BLaER1 treated with 17β-estradiol and CSF1 and Interleukin-3, amounts not matched to agents 10 nM and 100 nM (cell line): ENCODE measurements around the gene TLN1.

ENCODE experiments used
- H3K27ac ChIP-seq, 11 experiments: shearing (Covaris generic); formaldehyde crosslinking; 2 replicates each; pipeline ENCODE4 v1.8.1; 2022
- H3K27me3 ChIP-seq, 11 experiments: shearing (Covaris generic); formaldehyde crosslinking; 2 replicates each; pipeline ENCODE4 v1.8.1; 2022
- H3K36me3 ChIP-seq, 11 experiments: shearing (Covaris generic); formaldehyde crosslinking; 2 replicates each; pipeline ENCODE4 v1.8.1; 2022
- H3K4me1 ChIP-seq, 10 experiments: shearing (Covaris generic); formaldehyde crosslinking; 2 replicates each; pipeline ENCODE4 v1.8.1; 2022
- H3K4me2 ChIP-seq, 11 experiments: shearing (Covaris generic); formaldehyde crosslinking; 2 replicates each; pipeline ENCODE4 v1.8.1; 2022
- H3K4me3 ChIP-seq, 10 experiments: shearing (Covaris generic); formaldehyde crosslinking; 2 replicates each; pipeline ENCODE4 v1.8.1; 2022
- H3K9ac ChIP-seq, 11 experiments: shearing (Covaris generic); formaldehyde crosslinking; 2 replicates each; pipeline ENCODE4 v1.8.1; 2022
- H3K9me3 ChIP-seq, 11 experiments: shearing (Covaris generic); formaldehyde crosslinking; replicated peaks in 1 of 11; 2 replicates each; pipeline ENCODE4 v1.8.1; 2022
- H4K20me1 ChIP-seq, 11 experiments: shearing (Covaris generic); formaldehyde crosslinking; 2 replicates each; pipeline ENCODE4 v1.8.1; 2022
- Cebpa-rat ChIP-seq, 11 experiments: shearing (Covaris generic); IDR thresholded peaks; 2 replicates each; pipeline ENCODE4 v1.8.1; 2022

The TLN1 gene

GRCh38 chr9:35651956-35652828 is 79.8 kb downstream of the TLN1 start:
- H3K36me3 ChIP-seq: no peaks in the 10 kb centered on the region
- H3K4me1 ChIP-seq: peaks cover 65 to 83% (median 74%) of the 10 kb centered on the region in 10 experiments
- H3K4me2 ChIP-seq: peak overlapping the region; percentile 91 to 99 (median 97); a peak in 21 of 22 replicates
- no peaks in the 10 kb centered on the region for H3K9me3 ChIP-seq
- no peaks in the 10 kb centered on the region for H4K20me1 ChIP-seq
- H3K4me3 ChIP-seq: no peak overlapping the region
- TF ChIP-seq Cebpa-rat (IDR thresholded peaks at IDR 0.05): peak in 1 of 11 experiments; percentile 42; a peak in 1 of 22 replicates
- no peaks in the 10 kb centered on the region for H3K27me3 ChIP-seq
- peak overlapping the region in 6 of 11 experiments; percentile 11 to 86 (median 32); a peak in 9 of 22 replicates for H3K27ac ChIP-seq
- peak overlapping the region in 2 of 11 experiments; percentile 6 to 44; a peak in 2 of 22 replicates for H3K9ac ChIP-seq

- Histone ChIP-seq H3K9me3 (no peaks in the 10 kb centered on the region), H4K20me1 (no peaks in the 10 kb centered on the region), H3K27me3 (no peaks in the 10 kb centered on the region), H3K4me3 (peak within 1 kb of the TSS; percentile 13 to 63 (median 50); a peak in 19 of 20 replicates), H3K9ac (peak within 1 kb of the TSS; percentile 53 to 77 (median 71); a peak in 21 of 22 replicates), H3K36me3 (no peaks in the 10 kb centered on the region), H3K4me1 (peaks cover 67 to 81% (median 73%) of the 10 kb centered on the region in 10 experiments), H3K27ac (peak within 1 kb of the TSS; percentile 47 to 92 (median 86)), H3K4me2 (peak within 1 kb of the TSS; percentile 91 to 99 (median 97))
- TF ChIP-seq Cebpa-rat (IDR thresholded peaks at IDR 0.05): no peak
Measured at GRCh38 chr9:35650341-35651158, 81.4 kb downstream of the TLN1 start, which contains the start of gene SIT1. SIT1 (minus strand) TSS chr9:35650931; CDS start chr9:35650853, 78 bp downstream.

DNA sequence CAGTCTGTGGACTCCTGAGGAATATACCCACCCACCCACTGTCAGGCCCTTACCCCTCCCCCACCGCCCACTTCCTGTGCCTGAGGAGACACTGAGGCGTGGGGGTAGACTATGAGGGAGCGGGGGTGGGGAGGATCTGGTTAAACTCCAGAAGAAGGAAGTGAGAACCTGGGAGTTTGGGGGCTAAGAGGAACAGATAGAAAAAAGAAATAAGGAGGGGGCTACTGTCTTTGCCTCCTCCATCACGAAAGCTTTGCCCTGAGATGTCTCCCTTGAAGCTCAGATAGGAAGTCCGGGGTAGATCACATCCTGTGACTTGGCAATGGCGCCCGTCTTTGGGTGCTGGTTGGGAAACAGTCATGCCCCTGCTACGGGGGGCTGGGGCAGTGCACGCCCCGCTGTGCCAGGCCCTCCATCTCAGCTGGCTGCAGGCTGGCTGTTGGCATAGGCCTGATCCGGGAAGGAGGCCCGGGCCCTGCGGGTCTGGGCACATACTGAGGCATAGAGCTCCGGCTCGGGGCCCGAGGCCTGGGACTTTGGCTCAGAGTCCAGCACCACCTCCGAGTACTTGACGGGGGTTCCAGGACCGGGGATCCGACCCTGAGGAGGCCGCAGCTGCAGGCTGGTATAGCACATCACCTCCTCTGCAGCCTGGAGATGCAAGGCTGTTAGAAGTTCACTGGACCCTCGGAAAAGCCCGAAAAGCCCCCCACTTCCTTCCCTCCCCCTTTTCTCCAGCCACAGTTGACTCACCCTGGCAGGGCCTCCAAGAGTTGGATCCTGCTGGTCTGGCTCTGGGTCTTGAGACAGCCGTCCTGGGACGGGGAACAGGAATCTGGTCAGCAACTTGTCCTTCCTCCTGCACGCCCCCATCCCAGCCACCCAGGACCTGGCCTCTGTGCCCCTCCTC is 82.3 kb downstream of the TLN1 start:
- Histone ChIP-seq H3K4me1 (peaks cover 75 to 87% (median 81%) of the 10 kb centered on the region in 10 experiments), H3K9ac (peak overlapping the region; percentile 53 to 77 (median 71); a peak in 21 of 22 replicates), H3K9me3 (no peaks in the 10 kb centered on the region), H4K20me1 (no peaks in the 10 kb centered on the region), H3K36me3 (no peaks in the 10 kb centered on the region), H3K4me2 (peak overlapping the region; percentile 91 to 99 (median 97)), H3K4me3 (peak overlapping the region; percentile 13 to 63 (median 50); a peak in 19 of 20 replicates), H3K27me3 (no peaks in the 10 kb centered on the region), H3K27ac (peak overlapping the region; percentile 47 to 92 (median 86))
- TF ChIP-seq Cebpa-rat (IDR thresholded peaks at IDR 0.05): no peak
